C4-2B (cell line): ENCODE data around the gene DDX46.

ENCODE experiments used
- ZFX ChIP-seq: fragments of 450-650 bp; IDR thresholded peaks from 2 replicates; pipeline ENCODE4 v1.6.1; 2017
- TF ChIP-seq, protein P1 (sequence below): fragments of 450-650 bp; conservative IDR thresholded peaks from 2 replicates; pipeline ENCODE4 v1.5.1; 2017; ENCODE audit warnings: mild to moderate bottlenecking

DNA sequence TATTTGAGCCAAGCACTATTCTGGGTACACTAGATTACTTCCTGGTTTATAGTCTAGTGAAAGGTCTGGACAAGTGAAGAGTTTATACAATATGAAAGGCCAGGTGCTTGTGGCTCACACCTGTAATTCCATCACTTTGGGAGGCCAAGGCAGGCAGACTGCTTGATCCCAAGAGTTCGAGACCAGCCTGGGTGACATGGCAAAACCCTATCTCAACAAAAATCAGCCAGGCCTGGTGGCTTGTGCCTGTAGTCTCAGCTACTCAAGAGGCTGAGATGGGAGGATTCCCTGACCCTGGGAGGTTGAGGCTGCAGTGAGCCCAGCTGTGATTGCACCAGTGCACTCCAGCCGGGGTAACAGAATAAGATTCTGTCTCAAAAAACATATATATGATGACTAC is 106.1 kb downstream of the DDX46 start:
- TF ChIP-seq, protein P1, sequence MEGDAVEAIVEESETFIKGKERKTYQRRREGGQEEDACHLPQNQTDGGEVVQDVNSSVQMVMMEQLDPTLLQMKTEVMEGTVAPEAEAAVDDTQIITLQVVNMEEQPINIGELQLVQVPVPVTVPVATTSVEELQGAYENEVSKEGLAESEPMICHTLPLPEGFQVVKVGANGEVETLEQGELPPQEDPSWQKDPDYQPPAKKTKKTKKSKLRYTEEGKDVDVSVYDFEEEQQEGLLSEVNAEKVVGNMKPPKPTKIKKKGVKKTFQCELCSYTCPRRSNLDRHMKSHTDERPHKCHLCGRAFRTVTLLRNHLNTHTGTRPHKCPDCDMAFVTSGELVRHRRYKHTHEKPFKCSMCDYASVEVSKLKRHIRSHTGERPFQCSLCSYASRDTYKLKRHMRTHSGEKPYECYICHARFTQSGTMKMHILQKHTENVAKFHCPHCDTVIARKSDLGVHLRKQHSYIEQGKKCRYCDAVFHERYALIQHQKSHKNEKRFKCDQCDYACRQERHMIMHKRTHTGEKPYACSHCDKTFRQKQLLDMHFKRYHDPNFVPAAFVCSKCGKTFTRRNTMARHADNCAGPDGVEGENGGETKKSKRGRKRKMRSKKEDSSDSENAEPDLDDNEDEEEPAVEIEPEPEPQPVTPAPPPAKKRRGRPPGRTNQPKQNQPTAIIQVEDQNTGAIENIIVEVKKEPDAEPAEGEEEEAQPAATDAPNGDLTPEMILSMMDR, result no peak
- no peak for TF ChIP-seq ZFX
